CD4-positive, CD25-positive, alpha-beta regulatory T cell (primary cell): ENCODE results near the gene BEGAIN. TPM values are rescaled to one million over a fixed set of nuclear protein-coding genes. Genes with fewer than 3 reads are reported as not detected.

Experiments used
- ATAC-seq, 2 donors: fragments of 150-1000 bp; cut with Tn5 transposase; one replicate each; pipeline ENCODE4 v1.10.0; 2021; ENCODE audit warnings: low read depth in 2 of 2, moderate number of reproducible peaks in 2 of 2, moderate library complexity in 1 of 2
- DNase-seq, 3 donors: peaks; one replicate each; pipeline versions ENCODE4 v3.0.0 to v3.0.0-alpha.2; 2012 to 2022; ENCODE audit warnings: mixed read lengths in 1 of 3
- H3K27ac ChIP-seq: one replicate; pipeline ENCODE4 v1.7.0; 2013; ENCODE audit warnings: mild to moderate bottlenecking, low read length; ENCODE audit not compliant: insufficient read depth, poor library complexity, severe bottlenecking
- H3K27me3 ChIP-seq: one replicate; pipeline ENCODE4 v1.7.0; 2013; ENCODE audit warnings: low read length; ENCODE audit not compliant: control insufficient read depth, insufficient read depth
- H3K36me3 ChIP-seq: one replicate; pipeline ENCODE4 v1.7.0; 2013; ENCODE audit warnings: mild to moderate bottlenecking, low read length, moderate library complexity; ENCODE audit not compliant: control insufficient read depth, insufficient read depth
- H3K4me1 ChIP-seq: 2 replicates; pipeline ENCODE4 v1.7.0; 2013; ENCODE audit warnings: mild to moderate bottlenecking, low read length; ENCODE audit not compliant: insufficient read depth, control insufficient read depth, poor library complexity, severe bottlenecking
- H3K4me3 ChIP-seq: one replicate; pipeline ENCODE4 v1.7.0; 2013; ENCODE audit warnings: low read depth, mild to moderate bottlenecking, low read length, moderate library complexity
- H3K9me3 ChIP-seq, 2 experiments: 1 replicate in 1 of 2; 2 replicates in 1 of 2; pipeline ENCODE4 v1.7.0; 2013; ENCODE audit warnings: low read length in 2 of 2, mild to moderate bottlenecking in 1 of 2, moderate library complexity in 1 of 2; ENCODE audit not compliant: control insufficient read depth in 2 of 2
- H3K27ac Mint-ChIP-seq, 3 donors: one replicate each; pipeline ENCODE4 v1.8.0; 2020 to 2022; ENCODE audit warnings: mild to moderate bottlenecking in 3 of 3, mixed read lengths in 3 of 3, moderate library complexity in 2 of 3
- H3K27me3 Mint-ChIP-seq: one replicate; pipeline ENCODE4 v1.8.0; 2022; ENCODE audit warnings: mild to moderate bottlenecking, mixed read lengths
- H3K36me3 Mint-ChIP-seq: one replicate; pipeline ENCODE4 v1.8.0; 2020; ENCODE audit warnings: mixed read lengths
- H3K4me1 Mint-ChIP-seq, 4 donors: one replicate each; pipeline ENCODE4 v1.8.0; 2020 to 2022; ENCODE audit warnings: mixed read lengths in 4 of 4, mild to moderate bottlenecking in 1 of 4
- H3K4me3 Mint-ChIP-seq, 4 donors: one replicate each; pipeline ENCODE4 v1.8.0; 2020 to 2022; ENCODE audit warnings: mild to moderate bottlenecking in 4 of 4, mixed read lengths in 4 of 4, moderate library complexity in 3 of 4
- H3K9me3 Mint-ChIP-seq, 7 donors: one replicate each; pipeline ENCODE4 v1.8.0; 2020 to 2022; ENCODE audit warnings: mixed read lengths in 7 of 7, mild to moderate bottlenecking in 3 of 7, moderate library complexity in 2 of 7
- polyA plus RNA-seq, 4 donors: library from polyadenylated mRNA; unstranded; fragments of 300-500 nt; fragmentation: Illumina TruSeq; gene quantifications; one replicate each; pipeline ENCODE4 v1.2.3, GENCODE V29; 2021
- total RNA-seq: library from RNA; stranded (reverse); gene quantifications from one replicate; pipeline ENCODE4 v1.2.3, GENCODE V29; 2022

The BEGAIN gene
- total and polyA plus RNA-seq, 5 donors from 2014 or later, result 0.29 to 1.3 (median 0.50) TPM; not detected in 1

DNA sequence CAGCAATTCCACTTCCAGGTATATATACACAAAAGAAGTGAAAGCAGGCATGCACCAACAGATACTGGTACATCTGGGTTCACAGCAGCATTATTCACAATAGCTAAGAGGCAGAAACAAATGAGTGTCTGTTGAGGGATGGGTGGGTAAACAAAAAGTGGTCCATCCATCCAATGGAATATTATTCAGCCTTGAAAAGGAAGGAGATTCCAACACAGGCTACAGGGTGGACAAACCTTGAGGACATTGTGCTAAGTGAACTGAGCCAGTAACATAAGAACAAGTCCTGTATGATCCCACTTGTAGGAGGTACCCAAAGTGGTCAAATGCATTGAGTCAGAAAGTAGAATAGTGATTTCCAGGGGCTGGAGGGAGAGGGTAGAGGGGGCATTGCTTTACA is 27.6 kb upstream of the BEGAIN start:
- Histone ChIP-seq H3K4me3 (no peak overlapping the region), H3K4me1 (peaks cover 14% of the 10 kb centered on the region), H3K9me3 (no peaks in the 10 kb centered on the region), H3K36me3 (no peaks in the 10 kb centered on the region), H3K27me3 (no peaks in the 10 kb centered on the region), H3K27ac (no peak overlapping the region)
- ATAC-seq (no peak), DNase-seq (no peak)
- H3K4me3 Mint-ChIP-seq, result no peak overlapping the region
- no peaks in the 10 kb centered on the region for H3K36me3 Mint-ChIP-seq
- no peaks in the 10 kb centered on the region for H3K9me3 Mint-ChIP-seq
- H3K4me1 Mint-ChIP-seq, result peaks cover 0 to 24% (median 8%) of the 10 kb centered on the region in 4 donors
- H3K27me3 Mint-ChIP-seq, result peaks cover 13% of the 10 kb centered on the region
- H3K27ac Mint-ChIP-seq, result peak overlapping the region in 1 of 3 donors; percentile 48

DNA sequence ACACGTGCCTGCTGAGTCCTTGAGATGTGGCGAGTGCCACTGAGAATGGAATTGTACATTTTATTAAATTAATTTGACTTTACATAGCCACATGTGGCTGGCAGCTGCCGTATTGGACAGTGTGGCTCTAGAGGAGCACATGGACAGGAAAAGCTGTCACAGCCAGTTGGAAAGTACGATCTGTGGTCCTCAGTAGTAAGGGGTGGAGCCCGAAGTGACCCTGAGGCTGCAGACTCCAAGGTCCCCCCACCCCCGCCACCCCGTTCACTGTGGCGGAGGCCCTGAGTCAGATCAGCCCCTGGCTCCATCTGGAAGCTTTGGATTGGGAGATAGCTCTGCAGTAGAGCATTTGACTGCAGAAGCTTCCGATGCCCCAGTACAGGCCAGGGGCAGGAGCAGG is 25.8 kb upstream of the BEGAIN start:
- ATAC-seq, result no peak
- H3K27ac ChIP-seq, result no peak overlapping the region
- no peak overlapping the region for H3K27ac Mint-ChIP-seq
- H3K36me3 ChIP-seq, result no peaks in the 10 kb centered on the region
- DNase-seq, result no peak
- H3K27me3 ChIP-seq, result no peaks in the 10 kb centered on the region
- no peak overlapping the region for H3K4me3 Mint-ChIP-seq
- peaks cover 13% of the 10 kb centered on the region for H3K27me3 Mint-ChIP-seq
- H3K9me3 Mint-ChIP-seq, result no peaks in the 10 kb centered on the region
- no peaks in the 10 kb centered on the region for H3K9me3 ChIP-seq
- peaks cover 0 to 15% (median 8%) of the 10 kb centered on the region in 4 donors for H3K4me1 Mint-ChIP-seq
- peaks cover 14% of the 10 kb centered on the region for H3K4me1 ChIP-seq
- no peak overlapping the region for H3K4me3 ChIP-seq
- H3K36me3 Mint-ChIP-seq, result no peaks in the 10 kb centered on the region

DNA sequence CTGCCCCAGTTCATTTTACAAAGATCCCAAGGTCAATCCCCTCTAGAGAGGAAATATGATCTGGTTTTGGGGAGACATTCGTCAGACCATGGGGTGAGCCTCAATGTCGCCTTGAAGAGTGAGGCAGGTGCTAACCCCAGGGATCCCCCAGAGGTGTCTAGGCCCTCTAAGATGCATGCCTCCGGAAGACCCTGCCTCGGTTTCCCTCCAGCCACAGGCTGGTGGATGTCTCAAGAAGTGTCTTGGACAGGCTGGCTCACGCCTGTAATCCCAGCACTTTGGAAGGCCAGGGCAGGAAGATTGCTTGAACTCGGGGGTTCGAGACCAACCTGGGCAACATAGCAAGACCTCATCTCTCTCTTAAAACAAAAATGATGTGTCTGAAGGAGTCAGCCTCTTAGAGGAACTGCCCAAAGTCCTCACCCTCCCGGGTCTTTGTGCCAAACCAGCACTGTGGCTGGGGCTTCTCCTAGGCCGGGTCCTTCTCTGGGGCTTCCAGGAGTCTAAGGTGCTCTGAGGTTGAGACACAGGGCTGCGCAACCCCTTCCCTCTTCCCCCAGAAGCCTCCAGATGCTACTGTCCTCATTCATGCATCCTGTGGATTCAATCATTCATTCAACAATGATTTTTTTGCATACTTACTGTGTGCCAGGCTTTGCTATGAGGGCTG is 24.7 kb upstream of the BEGAIN start:
- H3K4me3 Mint-ChIP-seq, result no peak overlapping the region
- H3K27ac Mint-ChIP-seq, result peak overlapping the region in 1 of 3 donors; percentile 1
- H3K36me3 Mint-ChIP-seq, result no peaks in the 10 kb centered on the region

DNA sequence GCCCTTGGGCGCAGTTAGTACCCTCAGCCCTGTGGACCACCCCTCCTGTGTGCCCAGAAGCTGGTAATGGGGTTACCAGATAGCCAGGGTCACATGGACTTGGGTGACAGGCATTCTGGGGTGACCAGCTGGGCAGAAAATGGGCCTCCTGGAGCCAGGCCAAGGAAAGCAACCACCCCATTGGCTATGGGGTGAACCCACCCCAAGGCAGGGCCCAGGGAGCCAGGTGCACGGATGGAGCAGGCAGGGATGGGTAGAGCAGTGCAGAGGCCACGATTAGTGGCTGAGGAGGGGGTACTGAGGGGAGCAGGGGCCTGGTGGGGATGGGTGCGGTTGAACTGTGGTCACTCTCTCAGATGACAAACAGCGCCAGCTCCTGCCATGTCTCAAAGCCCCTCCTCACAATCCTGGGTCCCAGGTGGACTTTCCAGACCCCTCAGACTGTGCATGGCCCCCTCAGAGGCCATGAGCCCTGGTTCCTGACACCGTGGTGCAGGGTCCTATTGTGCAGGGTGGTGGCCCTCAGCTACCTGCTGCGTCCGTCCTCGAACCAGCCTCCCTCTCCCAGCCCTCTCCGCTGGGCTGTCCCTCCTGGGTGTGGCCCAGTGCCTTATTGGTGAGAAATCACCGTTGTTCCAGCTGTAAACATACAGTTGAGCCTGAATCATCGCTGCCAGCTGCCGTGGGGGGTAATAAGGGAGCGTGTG is 23.4 kb upstream of the BEGAIN start:
- H3K36me3 Mint-ChIP-seq, result no peaks in the 10 kb centered on the region
- Histone ChIP-seq H3K9me3 (no peaks in the 10 kb centered on the region), H3K4me3 (no peak overlapping the region), H3K4me1 (no peaks in the 10 kb centered on the region), H3K27ac (no peak overlapping the region), H3K27me3 (no peaks in the 10 kb centered on the region), H3K36me3 (no peaks in the 10 kb centered on the region)
- peaks cover 4% of the 10 kb centered on the region for H3K27me3 Mint-ChIP-seq
- no peak overlapping the region for H3K27ac Mint-ChIP-seq
- DNase-seq (no peak), ATAC-seq (no peak)
- H3K4me3 Mint-ChIP-seq, result no peak overlapping the region
- H3K4me1 Mint-ChIP-seq, result no peaks in the 10 kb centered on the region
- H3K9me3 Mint-ChIP-seq, result peaks cover 0 to 1% (median 0%) of the 10 kb centered on the region in 7 donors

More for the DNA sequence above, 24.7 kb upstream of the BEGAIN start:
- H3K27me3 ChIP-seq, result no peaks in the 10 kb centered on the region
- ATAC-seq (no peak), DNase-seq (no peak)
- no peak overlapping the region for H3K27ac ChIP-seq
- no peak overlapping the region for H3K4me3 ChIP-seq
- Mint-ChIP-seq H3K4me1 (peaks cover 0 to 5% (median 2%) of the 10 kb centered on the region in 4 donors), H3K27me3 (peaks cover 13% of the 10 kb centered on the region), H3K9me3 (peaks cover 0 to under 1% (median 0%) of the 10 kb centered on the region in 7 donors)
- H3K36me3 ChIP-seq, result no peaks in the 10 kb centered on the region
- H3K9me3 ChIP-seq, result no peaks in the 10 kb centered on the region
- H3K4me1 ChIP-seq, result peaks cover 3% of the 10 kb centered on the region

DNA sequence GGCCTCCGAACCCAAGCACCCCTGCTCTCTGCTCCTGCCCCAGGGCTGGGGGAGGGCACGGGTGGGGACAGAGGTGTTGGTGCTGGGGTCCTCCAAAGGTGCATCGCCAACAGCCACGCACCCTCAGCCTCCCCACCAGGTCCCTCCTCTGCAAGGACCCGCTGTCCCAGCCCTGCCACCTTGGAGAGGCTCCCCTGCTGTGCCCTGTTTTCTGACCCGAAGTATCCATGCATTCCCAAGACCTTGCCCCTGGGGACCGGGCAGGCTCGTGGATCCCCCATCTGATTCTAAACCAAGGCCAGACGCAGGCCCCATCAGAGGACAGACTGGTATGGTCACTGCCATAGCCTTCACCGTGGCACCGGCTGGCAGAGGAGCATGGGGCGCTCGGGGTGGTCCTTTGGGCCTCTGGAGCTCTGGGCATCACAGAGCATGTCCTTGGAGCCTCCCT is 22.7 kb upstream of the BEGAIN start:
- Mint-ChIP-seq H3K27ac (no peak overlapping the region), H3K27me3 (peaks cover 3% of the 10 kb centered on the region), H3K36me3 (no peaks in the 10 kb centered on the region), H3K9me3 (peaks cover 0 to 1% (median 0%) of the 10 kb centered on the region in 7 donors), H3K4me3 (no peak overlapping the region), H3K4me1 (no peaks in the 10 kb centered on the region)
- DNase-seq (no peak), ATAC-seq (no peak)
- no peaks in the 10 kb centered on the region for H3K27me3 ChIP-seq
- no peak overlapping the region for H3K4me3 ChIP-seq
- H3K9me3 ChIP-seq, result no peaks in the 10 kb centered on the region
- no peaks in the 10 kb centered on the region for H3K36me3 ChIP-seq
- no peaks in the 10 kb centered on the region for H3K4me1 ChIP-seq
- no peak overlapping the region for H3K27ac ChIP-seq

DNA sequence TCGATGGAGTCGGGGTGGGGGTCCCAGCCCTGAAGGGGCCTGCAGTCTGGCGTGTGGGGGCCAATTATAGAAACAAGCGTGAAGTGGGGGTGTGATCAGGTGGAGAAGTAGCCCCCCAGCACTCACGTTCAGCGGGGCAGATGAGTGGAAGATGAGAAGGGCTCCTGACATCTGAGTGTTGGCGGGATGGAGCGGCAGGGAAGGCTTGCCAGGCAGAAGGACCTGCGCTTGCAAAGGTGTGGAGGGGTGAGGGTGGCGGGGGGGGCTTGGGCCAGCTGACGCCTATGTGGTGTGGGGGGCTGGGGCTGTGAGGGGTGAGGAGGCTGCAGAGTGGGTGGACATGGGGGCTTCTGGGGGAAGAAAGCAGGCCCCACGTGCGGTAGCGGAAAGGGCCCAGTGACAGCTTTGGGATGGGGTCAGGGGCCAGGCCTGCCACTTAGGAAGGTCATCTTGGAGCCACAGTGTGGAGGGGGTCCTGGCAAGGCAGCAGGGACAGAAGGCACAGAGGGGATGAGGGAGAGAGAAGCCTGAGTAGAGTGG is 22.2 kb upstream of the BEGAIN start:
- Mint-ChIP-seq H3K27ac (no peak overlapping the region), H3K9me3 (peaks cover 0 to 1% (median 0%) of the 10 kb centered on the region in 7 donors), H3K4me3 (no peak overlapping the region), H3K36me3 (no peaks in the 10 kb centered on the region), H3K4me1 (no peaks in the 10 kb centered on the region), H3K27me3 (no peaks in the 10 kb centered on the region)
- Histone ChIP-seq H3K4me3 (no peak overlapping the region), H3K27me3 (no peaks in the 10 kb centered on the region), H3K36me3 (no peaks in the 10 kb centered on the region), H3K9me3 (no peaks in the 10 kb centered on the region), H3K4me1 (no peaks in the 10 kb centered on the region), H3K27ac (no peak overlapping the region)
- DNase-seq (no peak), ATAC-seq (no peak)

DNA sequence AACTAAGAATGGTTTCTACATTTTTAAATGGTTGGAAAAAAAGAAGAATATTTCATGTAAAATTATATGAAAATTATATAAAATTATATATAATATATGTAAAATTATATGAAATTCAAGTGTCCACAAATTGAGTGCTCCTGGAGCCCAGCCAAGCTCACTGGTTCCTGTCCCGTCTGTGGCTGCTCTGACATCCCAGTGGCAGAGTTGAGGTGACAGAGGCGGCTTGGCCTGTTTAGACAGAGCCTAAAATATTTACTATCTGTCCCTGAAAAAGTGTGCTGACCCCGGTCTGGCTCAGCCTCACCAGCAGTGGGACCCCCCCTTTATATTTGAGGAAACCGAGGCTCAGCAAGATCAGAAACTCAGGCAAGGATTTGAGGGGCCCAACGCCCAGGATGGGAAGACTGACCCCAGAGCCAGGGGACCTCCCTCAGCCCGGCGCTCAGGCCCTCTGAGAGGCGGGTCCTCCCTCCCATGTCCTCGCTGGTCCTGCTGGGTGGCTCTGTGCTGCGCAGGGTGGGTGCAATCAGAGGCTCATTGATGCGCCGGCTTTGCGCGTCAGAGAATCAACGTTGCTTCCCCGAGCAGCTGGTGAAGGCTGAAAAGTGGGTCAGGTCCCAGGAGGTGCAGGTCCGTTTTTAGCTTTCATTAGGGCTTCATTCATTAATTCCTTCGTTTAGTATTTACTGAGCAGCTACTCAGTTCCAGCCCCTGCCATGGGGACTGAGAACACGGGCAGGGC is 21.5 kb upstream of the BEGAIN start:
- Histone ChIP-seq H3K27me3 (no peaks in the 10 kb centered on the region), H3K36me3 (no peaks in the 10 kb centered on the region), H3K9me3 (no peaks in the 10 kb centered on the region), H3K4me1 (no peaks in the 10 kb centered on the region), H3K27ac (no peak overlapping the region), H3K4me3 (no peak overlapping the region)
- no peaks in the 10 kb centered on the region for H3K4me1 Mint-ChIP-seq
- H3K4me3 Mint-ChIP-seq, result no peak overlapping the region
- H3K9me3 Mint-ChIP-seq, result peaks cover 0 to 3% (median 0%) of the 10 kb centered on the region in 7 donors
- no peak overlapping the region for H3K27ac Mint-ChIP-seq
- ATAC-seq, result no peak
- H3K27me3 Mint-ChIP-seq, result peaks cover 4% of the 10 kb centered on the region
- no peak for DNase-seq
- H3K36me3 Mint-ChIP-seq, result no peaks in the 10 kb centered on the region
